DOHH2 (cell line): Measurements from ENCODE around the gene SP2.

Experiments
- H3F3A ChIP-seq: fragments of 200-600 bp; sonication (generic), shearing (Covaris generic); 2 replicates; pipeline ENCODE4 v1.6.0; 2016; ENCODE audit warnings: antibody characterized with exemption, mild to moderate bottlenecking; ENCODE audit not compliant: control insufficient read depth, insufficient read depth
- H3K27ac ChIP-seq: fragments of 200-600 bp; sonication (generic); 2 replicates; pipeline ENCODE4 v1.5.1; 2014; ENCODE audit warnings: low read depth, mild to moderate bottlenecking, low read length, moderate library complexity
- H3K27me3 ChIP-seq: fragments of 200-600 bp; sonication (generic); 2 replicates; pipeline ENCODE4 v1.6.1; 2014; ENCODE audit warnings: mild to moderate bottlenecking, low read length, mixed read lengths; ENCODE audit not compliant: control insufficient read depth
- H3K36me3 ChIP-seq: fragments of 200-600 bp; sonication (generic); 2 replicates; pipeline ENCODE4 v1.6.1; 2014; ENCODE audit warnings: mild to moderate bottlenecking, low read length, moderate library complexity, mixed read lengths; ENCODE audit not compliant: control insufficient read depth
- H3K4me1 ChIP-seq: fragments of 200-600 bp; sonication (generic); 2 replicates; pipeline ENCODE4 v1.6.1; 2014; ENCODE audit warnings: mild to moderate bottlenecking, low read length, mixed read lengths; ENCODE audit not compliant: control insufficient read depth
- H3K4me2 ChIP-seq: fragments of 200-600 bp; sonication (generic); 2 replicates; pipeline ENCODE4 v1.6.0; 2014; ENCODE audit warnings: mild to moderate bottlenecking, low read length, moderate library complexity
- H3K4me3 ChIP-seq: fragments of 200-600 bp; sonication (generic); 2 replicates; pipeline ENCODE4 v1.5.1; 2014; ENCODE audit warnings: mild to moderate bottlenecking, low read length, mixed read lengths
- H3K79me2 ChIP-seq: fragments of 200-600 bp; sonication (generic); 2 replicates; pipeline ENCODE4 v1.6.1; 2014; ENCODE audit warnings: mild to moderate bottlenecking, low read length, mixed read lengths; ENCODE audit not compliant: control insufficient read depth
- H3K9me2 ChIP-seq: fragments of 200-600 bp; sonication (generic); replicated peaks from 2 replicates; pipeline ENCODE4 v1.6.1; 2014; ENCODE audit warnings: mild to moderate bottlenecking, low read length, mixed read lengths; ENCODE audit not compliant: control insufficient read depth
- H3K9me3 ChIP-seq: fragments of 200-600 bp; sonication (generic); 2 replicates; pipeline ENCODE4 v1.6.1; 2014; ENCODE audit warnings: antibody characterized with exemption, low read length, mixed read lengths; ENCODE audit not compliant: control insufficient read depth, insufficient read depth
- H4K20me1 ChIP-seq: fragments of 200-600 bp; sonication (generic); 2 replicates; pipeline ENCODE4 v1.6.0; 2014; ENCODE audit warnings: low read depth, mild to moderate bottlenecking, antibody characterized with exemption, low read length, moderate library complexity; ENCODE audit not compliant: control insufficient read depth, insufficient read depth
- CTCF ChIP-seq: fragments of 200-600 bp; sonication (generic); IDR thresholded peaks from one replicate; pipeline ENCODE4 v1.5.1; 2014; ENCODE audit warnings: antibody characterized with exemption, mild to moderate bottlenecking, low read depth, low read length; ENCODE audit not compliant: poor library complexity, severe bottlenecking
- EZH2phosphoT487 ChIP-seq: fragments of 200-600 bp; sonication (generic); IDR thresholded peaks from 2 replicates; pipeline ENCODE4 v1.6.1; 2017; ENCODE audit warnings: borderline replicate concordance, mild to moderate bottlenecking, antibody characterized with exemption, low read length, moderate library complexity, mixed read lengths

The SP2 gene

GRCh38 chr17:47866941-47867340, 29.1 kb upstream of the SP2 start:
- TF ChIP-seq CTCF = no peak
- TF ChIP-seq EZH2phosphoT487 = no peak
- H3K27ac ChIP-seq = no peak overlapping the region
- no peaks in the 10 kb centered on the region for H3K9me2 ChIP-seq
- no peaks in the 10 kb centered on the region for H3F3A ChIP-seq
- no peaks in the 10 kb centered on the region for H3K36me3 ChIP-seq
- no peaks in the 10 kb centered on the region for H3K9me3 ChIP-seq
- H3K4me3 ChIP-seq = no peak overlapping the region
- H3K4me1 ChIP-seq = no peaks in the 10 kb centered on the region
- no peaks in the 10 kb centered on the region for H4K20me1 ChIP-seq
- H3K27me3 ChIP-seq = peaks cover 28% of the 10 kb centered on the region
- H3K79me2 ChIP-seq = no peaks in the 10 kb centered on the region
- H3K4me2 ChIP-seq = no peak overlapping the region

- Histone ChIP-seq H3K4me1 (peaks cover 2% of the 10 kb centered on the region), H3K27me3 (peaks cover 32% of the 10 kb centered on the region), H3F3A (no peaks in the 10 kb centered on the region), H3K27ac (no peak overlapping the region), H3K4me3 (no peak overlapping the region), H4K20me1 (no peaks in the 10 kb centered on the region), H3K79me2 (no peaks in the 10 kb centered on the region), H3K9me2 (no peaks in the 10 kb centered on the region), H3K4me2 (no peak overlapping the region), H3K36me3 (no peaks in the 10 kb centered on the region), H3K9me3 (no peaks in the 10 kb centered on the region)
- no peak for TF ChIP-seq EZH2phosphoT487
These were observed 28.1 kb upstream of the SP2 start for GRCh38 chr17:47867813-47868533.

- Histone ChIP-seq H3K27ac (no peak overlapping the region), H3K4me3 (no peak overlapping the region), H4K20me1 (no peaks in the 10 kb centered on the region), H3K9me3 (no peaks in the 10 kb centered on the region), H3K27me3 (peaks cover 32% of the 10 kb centered on the region), H3K4me1 (peaks cover 13% of the 10 kb centered on the region), H3K36me3 (no peaks in the 10 kb centered on the region), H3K79me2 (no peaks in the 10 kb centered on the region), H3K4me2 (no peak overlapping the region), H3F3A (no peaks in the 10 kb centered on the region), H3K9me2 (no peaks in the 10 kb centered on the region)
- TF ChIP-seq EZH2phosphoT487 (no peak), CTCF (no peak)
These were observed 26.9 kb upstream of the SP2 start for GRCh38 chr17:47869114-47869513.

- H3K79me2 ChIP-seq = no peaks in the 10 kb centered on the region
- no peak for TF ChIP-seq EZH2phosphoT487
- TF ChIP-seq CTCF = no peak
- no peak overlapping the region for H3K27ac ChIP-seq
- H4K20me1 ChIP-seq = no peaks in the 10 kb centered on the region
- no peaks in the 10 kb centered on the region for H3K36me3 ChIP-seq
- no peak overlapping the region for H3K4me2 ChIP-seq
- peaks cover 32% of the 10 kb centered on the region for H3K27me3 ChIP-seq
- H3K9me2 ChIP-seq = no peaks in the 10 kb centered on the region
- H3K9me3 ChIP-seq = no peaks in the 10 kb centered on the region
- H3F3A ChIP-seq = no peaks in the 10 kb centered on the region
- H3K4me1 ChIP-seq = peaks cover 16% of the 10 kb centered on the region
- H3K4me3 ChIP-seq = no peak overlapping the region
These were observed 26.0 kb upstream of the SP2 start for GRCh38 chr17:47870056-47870455.
